GM12892 (cell line): ENCODE results near the gene CDC7.

Experiments
- POLR2A ChIP-seq: IDR thresholded peaks from 2 replicates; pipeline ENCODE4 v1.6.1; 2011; ENCODE audit warnings: low read depth, low read length, control low read depth
- POLR2AphosphoS5 ChIP-seq: IDR thresholded peaks from 2 replicates; pipeline ENCODE4 v1.6.1; 2011; ENCODE audit warnings: low read depth, low read length, control low read depth

GRCh38 chr1:91552091-91552490, 51.4 kb downstream of the CDC7 start:
- TF ChIP-seq POLR2AphosphoS5 = no peak
- no peak for TF ChIP-seq POLR2A
